K562 (cell line): ENCODE measurements around the gene FGR. TPM values are rescaled to one million over a fixed set of nuclear protein-coding genes. Genes with fewer than 3 reads are reported as not detected.

Experiments
- ATAC-seq: fragments of 200-7000 bp; cut with Tn5 transposase; 3 replicates; pipeline ENCODE4 v1.9.1; 2020; ENCODE audit warnings: moderate library complexity
- BruUV-seq: library from RNA; stranded (reverse); fragments of 400-500 nt; replicated peaks from 2 replicates; lab custom pipeline; 2021; lab: Mats Ljungman, UMichigan
- CTCF ChIA-PET: fragments of 300-600 bp; formaldehyde crosslinking; extraction: SDS; loops from one replicate; lab custom pipeline; 2021; ENCODE audit warnings: low intra/inter-chr PET ratio; lab: Yijun Ruan, JAX
- POLR2A ChIA-PET: fragments of 300-600, 350-650 bp; sonication (Branson Sonifier 250); formaldehyde crosslinking; extraction: SDS; loops from one replicate; lab custom pipeline; 2021; ENCODE audit warnings: antibody characterized with exemption, inconsistent platforms; lab: Yijun Ruan, JAX
- DNase-seq, 4 experiments: peaks; one replicate each; pipeline versions ENCODE4 v3.0.0 to v3.0.0-alpha.2; 2011 to 2018; ENCODE audit warnings: low spot score in 3 of 4, mixed read lengths in 3 of 4; ENCODE audit errors: extremely low read depth in 1 of 4
- FAIRE-seq: peaks from 2 replicates; lab custom pipeline; 2011; peaks lifted over from hg19 to GRCh38; lab: Jason Lieb, UNC
- H2AFZ ChIP-seq: 2 replicates; pipeline ENCODE4 v1.6.0; 2011; ENCODE audit warnings: low read depth, low read length, control low read depth, inconsistent platforms
- H3K27ac ChIP-seq: fragments of 200-600 bp; 3 replicates; pipeline ENCODE4 v1.8.0; 2011; ENCODE audit warnings: low read depth, mild to moderate bottlenecking, control low read depth, inconsistent platforms, low read length, moderate library complexity, mixed read lengths; ENCODE audit errors: extremely low read depth
- H3K27me3 ChIP-seq, 2 experiments: fragments of 300-600 bp in 1 of 2; 2 replicates in 1 of 2; 3 replicates in 1 of 2; pipeline versions ENCODE4 v1.6.0 to v1.8.0; 2011; ENCODE audit warnings: inconsistent platforms in 2 of 2, low read length in 2 of 2, mild to moderate bottlenecking in 1 of 2, mixed read lengths in 1 of 2, moderate library complexity in 1 of 2; ENCODE audit not compliant: control insufficient read depth in 2 of 2, insufficient read depth in 2 of 2
- H3K36me3 ChIP-seq: fragments of 300-600 bp; 3 replicates; pipeline ENCODE4 v1.8.0; 2011; ENCODE audit warnings: mild to moderate bottlenecking, low read length, inconsistent platforms; ENCODE audit not compliant: control insufficient read depth, insufficient read depth
- H3K4me1 ChIP-seq, 2 experiments: fragments of 200-600 bp in 1 of 2; replicated peaks in 1 of 2; 2 replicates in 1 of 2; 3 replicates in 1 of 2; pipeline versions ENCODE4 v1.5.1 to v1.8.0; 2011; ENCODE audit warnings: inconsistent platforms in 2 of 2, low read length in 2 of 2, mild to moderate bottlenecking in 1 of 2, mixed read lengths in 1 of 2, moderate library complexity in 1 of 2; ENCODE audit not compliant: control insufficient read depth in 2 of 2, insufficient read depth in 2 of 2
- H3K4me2 ChIP-seq: 2 replicates; pipeline ENCODE4 v1.6.1; 2011; ENCODE audit warnings: low read length, control low read depth, inconsistent platforms, mixed read lengths; ENCODE audit not compliant: insufficient read depth
- H3K4me3 ChIP-seq: fragments of 200-600 bp; sonication (generic), shearing (Covaris generic); 2 replicates; pipeline ENCODE4 v1.5.1; 2016; ENCODE audit warnings: control low read depth, inconsistent platforms
- H3K79me2 ChIP-seq: fragments of 200-600 bp; 3 replicates; pipeline ENCODE4 v1.8.0; 2011; ENCODE audit warnings: low read length, inconsistent platforms; ENCODE audit not compliant: control insufficient read depth, insufficient read depth
- H3K9ac ChIP-seq, 2 experiments: 2 replicates each; pipeline versions ENCODE4 v1.6.0 to v1.6.1; 2011; ENCODE audit warnings: low read depth in 2 of 2, low read length in 2 of 2, control low read depth in 1 of 2, inconsistent platforms in 1 of 2, mild to moderate bottlenecking in 1 of 2, mixed read lengths in 1 of 2; ENCODE audit not compliant: insufficient read depth in 1 of 2
- H3K9me1 ChIP-seq: one replicate; pipeline ENCODE4 v1.6.0; 2011; ENCODE audit warnings: inconsistent platforms, mild to moderate bottlenecking, low read length, moderate library complexity; ENCODE audit not compliant: control insufficient read depth, insufficient read depth
- H3K9me3 ChIP-seq: replicated peaks from 2 replicates; pipeline ENCODE4 v1.5.1; 2011; ENCODE audit warnings: low read depth, low read length, inconsistent platforms; ENCODE audit not compliant: control insufficient read depth, insufficient read depth
- H4K20me1 ChIP-seq: replicated peaks from 2 replicates; pipeline ENCODE4 v1.6.1; 2011; ENCODE audit warnings: low read length, inconsistent platforms, mixed read lengths; ENCODE audit not compliant: control insufficient read depth, insufficient read depth
- CBX3 ChIP-seq, 2 experiments: IDR thresholded peaks; 1 replicate in 1 of 2; 2 replicates in 1 of 2; pipeline ENCODE4 v1.6.1; 2012; ENCODE audit warnings: inconsistent platforms in 2 of 2, low read length in 2 of 2, borderline replicate concordance in 1 of 2, control low read depth in 1 of 2
- CXXC5 ChIP-seq: fragments of 250-450 bp; sonication (Bioruptor Pico); IDR thresholded peaks from 2 replicates; pipeline ENCODE4 v1.8.0; 2022; ENCODE audit warnings: inconsistent platforms, mild to moderate bottlenecking, moderate library complexity
- ESRRA ChIP-seq: fragments of 450-650 bp; IDR thresholded peaks from 2 replicates; pipeline ENCODE4 v1.6.1; 2014; ENCODE audit warnings: low read depth, mild to moderate bottlenecking, moderate library complexity, borderline replicate concordance
- HDAC8 ChIP-seq: fragments of 450-650 bp; IDR thresholded peaks from 2 replicates; pipeline ENCODE4 v1.6.1; 2016; ENCODE audit warnings: mild to moderate bottlenecking, missing genetic modification characterization, moderate library complexity, missing compliant biosample characterization
- HDGF ChIP-seq: fragments of 450-650 bp; IDR thresholded peaks from 2 replicates; pipeline ENCODE4 v1.6.1; 2016
- MTA3 ChIP-seq: fragments of 450-650 bp; formaldehyde crosslinking; IDR thresholded peaks from 2 replicates; pipeline ENCODE4 v1.6.1; 2017; ENCODE audit warnings: mild to moderate bottlenecking, borderline replicate concordance
- STAT6 ChIP-seq: sonication (generic); formaldehyde crosslinking; IDR thresholded peaks from 2 replicates; pipeline ENCODE4 v1.8.1; 2023; ENCODE audit warnings: mild to moderate bottlenecking, missing genetic modification reagents
- TFAP4 ChIP-seq: sonication (generic); formaldehyde crosslinking; IDR thresholded peaks from 2 replicates; pipeline ENCODE4 v1.8.0; 2022; ENCODE audit warnings: missing genetic modification reagents, mild to moderate bottlenecking, moderate library complexity, borderline replicate concordance
- WGBS: fragments of 100-300 bp; shearing (Covaris generic); methylation state at CpG from one replicate; pipeline ENCODE4 v1.1.6; 2016; ENCODE audit warnings: low coverage, mixed read lengths; ENCODE audit not compliant: insufficient coverage; ENCODE audit errors: missing lambda C conversion rate; 5-methylcytosine and 5-hydroxymethylcytosine counted together
- in situ Hi-C: fragments of 300-500 bp; cut with MboI; formaldehyde crosslinking; loops from 4 replicates; pipeline ENCODE4 v1.15.0; 2018; ENCODE audit warnings: inconsistent platforms, mixed read lengths
- intact Hi-C: fragments of 100-400 bp; cut with micrococcal nuclease; formaldehyde crosslinking; loops from 2 replicates; pipeline ENCODE4 v1.14.2; 2022
- polyA plus RNA-seq, 8 experiments: library from polyadenylated mRNA; depleted of rRNA in 4 of 8; stranded (reverse) in 5 of 8; unstranded in 3 of 8; fragments of >200 nt; fragmentation: Nextera tagmentation in 2 of 8; fragmentation: Illumina TruSeq in 1 of 8; extraction: Ambion mirVana in 2 of 8; extraction: Trizol in 1 of 8; gene quantifications; 2 replicates each; pipeline versions ENCODE4 v1.2.1 to v1.2.3, GENCODE V29; 2011 to 2014; ENCODE audit warnings: inconsistent platforms in 1 of 8, missing spikeins in 1 of 8
- total RNA-seq, 7 experiments: library from RNA; depleted of rRNA in 6 of 7; stranded (reverse); fragments of >200 nt in 6 of 7; fragmentation: Illumina TruSeq in 2 of 7; extraction: Trizol in 2 of 7; gene quantifications; 2 replicates each; pipeline versions ENCODE4 v1.2.1 to v1.2.3, GENCODE V29; 2011 to 2021; ENCODE audit warnings: low replicate concordance in 1 of 7

FGR gene
- total and polyA plus RNA-seq, 9 of the 15 experiments (the other 6 are each of a cell fraction or from before 2014, with no cell fraction given), result 0.04 to 0.11 TPM; not detected in 7

- TF ChIP-seq TFAP4 (CRISPR knock-in tag) (peak; percentile 41; the same call in 1 of the 2 replicates), CXXC5 (CRISPR knock-in tag) (0 out of 2 replicates have a peak, but pooled peaks have one; percentile 8), HDAC8 (tag) (no peak), CBX3 (IDR thresholded peaks at IDR 0.05; ENCODE audit: borderline replicate concordance in 1 of 2, low read length in 2 of 2) (0 out of 3 replicates have a peak, but pooled peaks of 1 of the 2 experiments have one; percentile 25)
Observed at GRCh38 chr1:27569506-27570291, 65.3 kb downstream of the FGR start (continued).

GRCh38 chr1:27569088-27569460 is 65.9 kb downstream of the FGR start:
- peak overlapping the region in 1 of 2 experiments; percentile 88; a peak in 1 of 4 replicates for H3K9ac ChIP-seq
- peak overlapping the region; percentile 47 for H3K27ac ChIP-seq
- in situ Hi-C loops (no loop called here), intact Hi-C loops (no loop called here)
- ChIA-PET CTCF (interaction anchor here (0.7 to 1.8 kb wide), 2 partner anchors 37 to 266 kb away, joined by 3 to 6 read pairs; no protein-coding TSS in a partner anchor), POLR2A (interaction anchor here (0.5 to 4.8 kb wide), 9 partner anchors 11 to 174 kb away, joined by 3 to 29 read pairs (median 4); no protein-coding TSS in a partner anchor)
- no TSS peak for BruUV-seq
- H4K20me1 ChIP-seq, result peaks cover 33% of the 10 kb centered on the region
- H3K4me2 ChIP-seq, result peak overlapping the region; percentile 37
- no peak overlapping the region for H3K4me3 ChIP-seq
- no peak for DNase-seq
- ATAC-seq, result 0 out of 3 replicates have a peak, but pooled peaks have one; percentile 0
- H3K36me3 ChIP-seq, result peaks cover 13% of the 10 kb centered on the region; the same call in 2 of the 3 replicates
- H3K9me3 ChIP-seq, result no peaks in the 10 kb centered on the region
- H2AFZ ChIP-seq, result no peak overlapping the region
- FAIRE-seq, result no peak
- H3K4me1 ChIP-seq, result peaks cover 71 to 95% of the 10 kb centered on the region in 2 experiments
- WGBS, result 97% methylated on average over 3 of the region's 3 CpGs
- H3K27me3 ChIP-seq, result no peaks in the 10 kb centered on the region
- H3K79me2 ChIP-seq, result peaks cover 78% of the 10 kb centered on the region
- peaks cover 7% of the 10 kb centered on the region for H3K9me1 ChIP-seq
- TF ChIP-seq ESRRA (peak; percentile 30; the same call in 1 of the 2 replicates), STAT6 (CRISPR knock-in tag) (0 out of 2 replicates have a peak, but pooled peaks have one; percentile 55), MTA3 (no peak), HDGF (peak; percentile 56; the same call in 1 of the 2 replicates)
